Caco-2 (cell line): ENCODE data around the gene PKIB. TPM values are rescaled to one million over a fixed set of nuclear protein-coding genes. Genes with fewer than 3 reads are reported as not detected.

Experiments used
- BruUV-seq: library from RNA; stranded (reverse); fragments of 400-500 nt; replicated peaks from 2 replicates; lab custom pipeline; 2021; lab: Mats Ljungman, UMichigan
- CTCF ChIA-PET: fragments of 300-600 bp; sonication (Branson Sonifier 250); formaldehyde crosslinking; loops from one replicate; lab custom pipeline; 2022; ENCODE audit warnings: antibody characterized with exemption; lab: Charles Lee
- POLR2A ChIA-PET: fragments of 300-600 bp; sonication (Branson Sonifier 250); formaldehyde crosslinking; loops from one replicate; lab custom pipeline; 2022; ENCODE audit warnings: antibody characterized with exemption; lab: Charles Lee
- DNase-seq, 2 experiments: peaks; one replicate each; pipeline versions ENCODE4 v3.0.0 to v3.0.0-alpha.2; 2020 to 2022
- H3K27me3 ChIP-seq: replicated peaks from 2 replicates; pipeline ENCODE4 v1.6.0; 2011; ENCODE audit warnings: low read length; ENCODE audit not compliant: control insufficient read depth, insufficient read depth
- H3K36me3 ChIP-seq: 2 replicates; pipeline ENCODE4 v1.5.1; 2011; ENCODE audit warnings: low read length; ENCODE audit not compliant: control insufficient read depth, insufficient read depth
- H3K4me1 ChIP-seq: fragments of 250-450 bp; sonication (Bioruptor Pico); 2 replicates; pipeline ENCODE4 v1.5.1; 2020; ENCODE audit warnings: mild to moderate bottlenecking
- H3K4me3 ChIP-seq: 2 replicates; pipeline ENCODE4 v1.5.1; 2011; ENCODE audit warnings: low read depth, mild to moderate bottlenecking, control low read depth, low read length
- H3K9me3 ChIP-seq: fragments of 250-450 bp; sonication (Bioruptor Pico); 2 replicates; pipeline ENCODE4 v1.5.1; 2020; ENCODE audit warnings: mild to moderate bottlenecking, moderate library complexity
- H3K27ac Mint-ChIP-seq: one replicate; pipeline ENCODE4 v1.8.0; 2022; ENCODE audit warnings: mixed read lengths; ENCODE audit not compliant: unreplicated experiment
- H3K27me3 Mint-ChIP-seq: one replicate; pipeline ENCODE4 v1.8.0; 2022; ENCODE audit warnings: mixed read lengths; ENCODE audit not compliant: insufficient read depth, unreplicated experiment
- H3K36me3 Mint-ChIP-seq: one replicate; pipeline ENCODE4 v1.8.0; 2022; ENCODE audit warnings: mild to moderate bottlenecking, mixed read lengths; ENCODE audit not compliant: insufficient read depth, unreplicated experiment
- H3K4me1 Mint-ChIP-seq: one replicate; pipeline ENCODE4 v1.8.0; 2022; ENCODE audit warnings: low read depth, mixed read lengths; ENCODE audit not compliant: unreplicated experiment
- H3K4me3 Mint-ChIP-seq: one replicate; pipeline ENCODE4 v1.8.0; 2022; ENCODE audit warnings: mild to moderate bottlenecking, moderate library complexity, mixed read lengths; ENCODE audit not compliant: unreplicated experiment
- H3K9me3 Mint-ChIP-seq: one replicate; pipeline ENCODE4 v1.8.0; 2022; ENCODE audit warnings: mixed read lengths; ENCODE audit not compliant: unreplicated experiment
- intact Hi-C: fragments of 100-400 bp; cut with micrococcal nuclease; formaldehyde crosslinking; loops from one replicate; pipeline ENCODE4 v1.10.0; 2022; ENCODE audit not compliant: unreplicated experiment
- total RNA-seq: library from RNA; stranded (reverse); gene quantifications from 2 replicates; pipeline ENCODE4 v1.2.3, GENCODE V29; 2022
- TF ChIP-seq, protein P1 (sequence below), 2 experiments: fragments of 200-600 bp in 1 of 2; IDR thresholded peaks; 1 replicate in 1 of 2; 2 replicates in 1 of 2; pipeline versions ENCODE4 v1.5.1 to v1.8.0; 2011 to 2022; ENCODE audit warnings: antibody characterized with exemption in 1 of 2, control low read depth in 1 of 2, inconsistent platforms in 1 of 2, low read depth in 1 of 2, low read length in 1 of 2, mild to moderate bottlenecking in 1 of 2, moderate library complexity in 1 of 2; ENCODE audit not compliant: insufficient read depth in 1 of 2, severe bottlenecking in 1 of 2, unreplicated experiment in 1 of 2

The PKIB gene
- total RNA-seq, 1 experiment from 2014 or later: 18.6 TPM

- no peaks in the 10 kb centered on the region for H3K27me3 ChIP-seq
- no peak overlapping the region for H3K27ac Mint-ChIP-seq
- H3K36me3 Mint-ChIP-seq: no peaks in the 10 kb centered on the region
- intact Hi-C loops: no loop called here
- no peaks in the 10 kb centered on the region for H3K9me3 Mint-ChIP-seq
- POLR2A ChIA-PET: no interaction called here
- no peaks in the 10 kb centered on the region for H3K4me1 ChIP-seq
- H3K4me3 ChIP-seq: no peak overlapping the region
- CTCF ChIA-PET: no interaction called here
- no peak overlapping the region for H3K4me3 Mint-ChIP-seq
- no peaks in the 10 kb centered on the region for H3K36me3 ChIP-seq
- no peaks in the 10 kb centered on the region for H3K9me3 ChIP-seq
- no TSS peak for BruUV-seq
- H3K27me3 Mint-ChIP-seq: no peaks in the 10 kb centered on the region
- DNase-seq: no peak
- no peaks in the 10 kb centered on the region for H3K4me1 Mint-ChIP-seq
- TF ChIP-seq, protein P1, sequence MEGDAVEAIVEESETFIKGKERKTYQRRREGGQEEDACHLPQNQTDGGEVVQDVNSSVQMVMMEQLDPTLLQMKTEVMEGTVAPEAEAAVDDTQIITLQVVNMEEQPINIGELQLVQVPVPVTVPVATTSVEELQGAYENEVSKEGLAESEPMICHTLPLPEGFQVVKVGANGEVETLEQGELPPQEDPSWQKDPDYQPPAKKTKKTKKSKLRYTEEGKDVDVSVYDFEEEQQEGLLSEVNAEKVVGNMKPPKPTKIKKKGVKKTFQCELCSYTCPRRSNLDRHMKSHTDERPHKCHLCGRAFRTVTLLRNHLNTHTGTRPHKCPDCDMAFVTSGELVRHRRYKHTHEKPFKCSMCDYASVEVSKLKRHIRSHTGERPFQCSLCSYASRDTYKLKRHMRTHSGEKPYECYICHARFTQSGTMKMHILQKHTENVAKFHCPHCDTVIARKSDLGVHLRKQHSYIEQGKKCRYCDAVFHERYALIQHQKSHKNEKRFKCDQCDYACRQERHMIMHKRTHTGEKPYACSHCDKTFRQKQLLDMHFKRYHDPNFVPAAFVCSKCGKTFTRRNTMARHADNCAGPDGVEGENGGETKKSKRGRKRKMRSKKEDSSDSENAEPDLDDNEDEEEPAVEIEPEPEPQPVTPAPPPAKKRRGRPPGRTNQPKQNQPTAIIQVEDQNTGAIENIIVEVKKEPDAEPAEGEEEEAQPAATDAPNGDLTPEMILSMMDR (IDR thresholded peaks at IDR 0.05; ENCODE audit: insufficient read depth in 1 of 2, low read depth in 1 of 2, low read length in 1 of 2, severe bottlenecking in 1 of 2, unreplicated experiment in 1 of 2): no peak
These were observed 46.0 kb upstream of the PKIB start for GRCh38 chr6:122564230-122564629.

DNA sequence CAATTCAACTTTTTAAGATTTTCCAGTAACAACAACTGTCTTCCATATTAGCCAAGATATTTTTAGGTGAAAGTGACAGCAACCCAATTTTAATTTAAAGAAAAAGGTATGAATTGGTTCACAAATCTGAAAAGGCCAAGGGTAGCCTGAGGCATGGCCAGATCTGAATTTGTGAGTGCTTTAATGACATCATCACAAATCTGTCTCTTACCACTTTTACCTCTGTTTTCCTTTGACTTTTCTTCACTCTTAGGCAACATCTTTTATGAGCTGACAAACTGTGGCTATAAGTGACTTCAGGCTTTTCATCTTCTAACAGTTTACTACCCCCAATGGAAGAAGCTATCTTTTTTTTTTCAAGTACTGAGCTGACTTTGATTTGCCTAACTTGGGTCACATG, 44.5 kb upstream of the PKIB start:
- intact Hi-C loops: no loop called here
- TF ChIP-seq, protein P1 (IDR thresholded peaks at IDR 0.05; ENCODE audit: insufficient read depth in 1 of 2, low read depth in 1 of 2, low read length in 1 of 2, severe bottlenecking in 1 of 2, unreplicated experiment in 1 of 2): no peak
- ChIA-PET POLR2A (no interaction called here), CTCF (no interaction called here)
- no peak for DNase-seq
- H3K4me1 Mint-ChIP-seq: no peaks in the 10 kb centered on the region
- no peaks in the 10 kb centered on the region for H3K36me3 Mint-ChIP-seq
- BruUV-seq: no TSS peak
- Histone ChIP-seq H3K36me3 (no peaks in the 10 kb centered on the region), H3K27me3 (no peaks in the 10 kb centered on the region), H3K9me3 (no peaks in the 10 kb centered on the region), H3K4me3 (no peak overlapping the region), H3K4me1 (no peaks in the 10 kb centered on the region)
- H3K4me3 Mint-ChIP-seq: no peak overlapping the region
- H3K9me3 Mint-ChIP-seq: no peaks in the 10 kb centered on the region
- no peak overlapping the region for H3K27ac Mint-ChIP-seq
- no peaks in the 10 kb centered on the region for H3K27me3 Mint-ChIP-seq

DNA sequence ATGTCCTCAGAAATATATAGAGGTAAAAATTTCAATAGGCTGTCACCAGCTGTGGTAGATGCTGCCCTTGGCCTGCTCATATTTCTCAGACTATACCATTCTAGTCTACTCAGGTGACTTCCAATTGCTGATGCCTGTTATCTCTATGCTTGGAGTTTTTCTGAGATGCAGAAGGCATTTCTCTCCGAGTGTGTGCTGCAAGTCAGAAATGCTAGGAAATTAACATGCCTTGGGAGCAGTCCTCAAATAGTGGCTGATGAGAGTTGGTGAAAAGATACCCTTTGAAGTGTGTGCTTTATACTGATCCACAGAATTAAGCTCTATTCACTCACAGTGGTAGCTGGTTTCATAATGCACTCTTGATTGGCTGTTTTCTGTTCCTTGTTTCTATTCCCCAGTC, 43.2 kb upstream of the PKIB start:
- no peaks in the 10 kb centered on the region for H3K4me1 ChIP-seq
- H3K27ac Mint-ChIP-seq: no peak overlapping the region
- no peaks in the 10 kb centered on the region for H3K36me3 Mint-ChIP-seq
- no peaks in the 10 kb centered on the region for H3K9me3 Mint-ChIP-seq
- no peak overlapping the region for H3K4me3 Mint-ChIP-seq
- TF ChIP-seq, protein P1 (IDR thresholded peaks at IDR 0.05; ENCODE audit: insufficient read depth in 1 of 2, low read depth in 1 of 2, low read length in 1 of 2, severe bottlenecking in 1 of 2, unreplicated experiment in 1 of 2): no peak
- H3K27me3 Mint-ChIP-seq: no peaks in the 10 kb centered on the region
- no peaks in the 10 kb centered on the region for H3K27me3 ChIP-seq
- CTCF ChIA-PET: no interaction called here
- no TSS peak for BruUV-seq
- intact Hi-C loops: no loop called here
- no peaks in the 10 kb centered on the region for H3K4me1 Mint-ChIP-seq
- no peaks in the 10 kb centered on the region for H3K9me3 ChIP-seq
- DNase-seq: no peak
- no peaks in the 10 kb centered on the region for H3K36me3 ChIP-seq
- POLR2A ChIA-PET: no interaction called here
- H3K4me3 ChIP-seq: no peak overlapping the region
